Endothelial cell of umbilical vein (primary cell): ENCODE results near the gene MAP3K15.

ENCODE experiments used
- CTCF ChIP-seq, 2 donors: IDR thresholded peaks; 1 replicate in 1 of 2; 2 replicates in 1 of 2; pipeline ENCODE4 v1.5.1; 2011; ENCODE audit warnings: low read length in 2 of 2, mild to moderate bottlenecking in 2 of 2, moderate library complexity in 2 of 2, control low read depth in 1 of 2, inconsistent platforms in 1 of 2, low read depth in 1 of 2; ENCODE audit not compliant: insufficient read depth in 1 of 2; ENCODE audit errors: extremely low read depth in 1 of 2
- EZH2 ChIP-seq: IDR thresholded peaks from 2 replicates; pipeline ENCODE4 v1.6.1; 2012; ENCODE audit warnings: borderline replicate concordance, low read depth, mild to moderate bottlenecking, moderate library complexity, low read length, inconsistent platforms; ENCODE audit not compliant: severe bottlenecking
- MAX ChIP-seq: IDR thresholded peaks from 2 replicates; pipeline ENCODE4 v1.6.1; 2011; ENCODE audit not compliant: insufficient read depth, insufficient read length
- POLR2A ChIP-seq: IDR thresholded peaks from 2 replicates; pipeline ENCODE4 v1.6.1; 2012; ENCODE audit warnings: low read depth, mild to moderate bottlenecking, control low read depth, low read length
- POLR2AphosphoS5 ChIP-seq: IDR thresholded peaks from 2 replicates; pipeline ENCODE4 v1.6.1; 2012; ENCODE audit warnings: low read depth, mild to moderate bottlenecking, control low read depth, low read length, moderate library complexity; ENCODE audit not compliant: insufficient read depth

DNA sequence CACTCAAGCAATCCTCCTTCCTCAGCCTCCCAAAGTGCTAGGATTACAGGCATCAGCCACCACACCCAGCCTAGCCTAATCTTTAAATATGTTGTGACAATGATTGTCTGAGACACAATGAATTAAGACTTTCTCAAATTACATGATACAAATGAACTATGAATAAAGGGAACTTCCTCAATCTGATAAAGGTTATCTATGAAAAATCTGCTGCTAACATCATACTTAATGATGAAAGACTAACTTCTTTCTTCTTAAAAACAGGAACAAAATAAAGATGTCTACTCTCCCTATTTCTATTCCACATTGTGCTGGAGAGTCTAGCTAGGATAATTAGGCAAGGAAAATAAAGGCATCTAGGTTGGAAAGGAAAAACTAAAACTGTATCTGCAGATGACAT lies 111.6 kb downstream of the MAP3K15 start:
- TF ChIP-seq POLR2A (no peak), CTCF (IDR thresholded peaks at IDR 0.05; ENCODE audit: extremely low read depth in 1 of 2, insufficient read depth in 1 of 2, low read depth in 1 of 2, low read length in 2 of 2) (no peak), MAX (no peak), EZH2 (no peak), POLR2AphosphoS5 (no peak)
